ENCODE data around the gene ASIC3. TPM values are rescaled to one million over a fixed set of nuclear protein-coding genes. Genes with fewer than 3 reads are reported as not detected.
A peak's percentile ranks its signal among the peaks of the same experiment; 100 is the strongest.

Gene ASIC3
- total RNA-seq, 6 experiments from 2014 or later: 0.09 to 0.76 (median 0.31) TPM

- Mint-ChIP-seq H3K27ac (no peak overlapping the region), H3K4me1 (ENCODE audit: low read depth) (peaks cover 15% of the 10 kb centered on the region), H3K36me3 (ENCODE audit: low read depth) (no peaks in the 10 kb centered on the region; the same call in 1 of the 2 replicates), H3K9me3 (no peaks in the 10 kb centered on the region), H3K27me3 (ENCODE audit: insufficient read depth) (peaks cover 2% of the 10 kb centered on the region; the same call in 1 of the 2 replicates), H3K4me3 (no peak overlapping the region)
- no peak for TF ChIP-seq CTCF (IDR thresholded peaks at IDR 0.05)
- DNase-seq: peak; percentile 36
Measured at GRCh38 chr7:151051108-151051507, 2.8 kb downstream of the ASIC3 start.

- Mint-ChIP-seq H3K9me3 (no peaks in the 10 kb centered on the region), H3K36me3 (ENCODE audit: low read depth) (no peaks in the 10 kb centered on the region; the same call in 1 of the 2 replicates), H3K27me3 (ENCODE audit: insufficient read depth) (no peaks in the 10 kb centered on the region), H3K4me3 (no peak overlapping the region), H3K4me1 (ENCODE audit: low read depth) (peaks cover 17% of the 10 kb centered on the region), H3K27ac (no peak overlapping the region)
- DNase-seq: no peak
- no peak for TF ChIP-seq CTCF (IDR thresholded peaks at IDR 0.05)
Measured at GRCh38 chr7:151053096-151053495, 4.8 kb downstream of the ASIC3 start.

GRCh38 chr7:151053751-151054150, 5.4 kb downstream of the ASIC3 start:
- no peak for TF ChIP-seq CTCF (IDR thresholded peaks at IDR 0.05)
- no peaks in the 10 kb centered on the region for H3K9me3 Mint-ChIP-seq
- peaks cover 23% of the 10 kb centered on the region for H3K4me1 Mint-ChIP-seq (ENCODE audit: low read depth)
- no peaks in the 10 kb centered on the region; the same call in 1 of the 2 replicates for H3K36me3 Mint-ChIP-seq (ENCODE audit: low read depth)
- no peak for DNase-seq
- H3K27ac Mint-ChIP-seq: no peak overlapping the region
- H3K27me3 Mint-ChIP-seq (ENCODE audit: insufficient read depth): no peaks in the 10 kb centered on the region
- no peak overlapping the region for H3K4me3 Mint-ChIP-seq

GRCh38 chr7:151056283-151056665, 7.9 kb downstream of the ASIC3 start:
- DNase-seq: no peak
- no peak for TF ChIP-seq CTCF (IDR thresholded peaks at IDR 0.05)
- H3K9me3 Mint-ChIP-seq: no peaks in the 10 kb centered on the region
- no peak overlapping the region for H3K27ac Mint-ChIP-seq
- peak overlapping the region; percentile 97 for H3K4me3 Mint-ChIP-seq
- no peaks in the 10 kb centered on the region; the same call in 1 of the 2 replicates for H3K27me3 Mint-ChIP-seq (ENCODE audit: insufficient read depth)
- H3K4me1 Mint-ChIP-seq (ENCODE audit: low read depth): peaks cover 35% of the 10 kb centered on the region
- H3K36me3 Mint-ChIP-seq (ENCODE audit: low read depth): no peaks in the 10 kb centered on the region; the same call in 1 of the 2 replicates

- peak overlapping the region; percentile 60 for H3K27ac Mint-ChIP-seq
Measured at GRCh38 chr7:151056666-151057505, 8.6 kb downstream of the ASIC3 start.

More at GRCh38 chr7:151056666-151057505, 8.6 kb downstream of the ASIC3 start:
- H3K27me3 Mint-ChIP-seq (ENCODE audit: insufficient read depth): no peaks in the 10 kb centered on the region; the same call in 1 of the 2 replicates
- H3K36me3 Mint-ChIP-seq (ENCODE audit: low read depth): no peaks in the 10 kb centered on the region; the same call in 1 of the 2 replicates
- peak overlapping the region; percentile 97 for H3K4me3 Mint-ChIP-seq
- no peaks in the 10 kb centered on the region for H3K9me3 Mint-ChIP-seq
- no peak for DNase-seq
- H3K4me1 Mint-ChIP-seq (ENCODE audit: low read depth): peaks cover 42% of the 10 kb centered on the region
- no peak for TF ChIP-seq CTCF (IDR thresholded peaks at IDR 0.05)
